Measurements from ENCODE around the gene AVL9. TPM values are rescaled to one million over a fixed set of nuclear protein-coding genes. Genes with fewer than 3 reads are reported as not detected.

The AVL9 gene
- total and polyA plus RNA-seq, 9 of the 15 experiments (the other 6 are each of a cell fraction or from before 2014, with no cell fraction given) = 6.4 to 66.2 (median 30.1) TPM

- TF ChIP-seq NR2F6 (CRISPR knock-in tag; IDR thresholded peaks at IDR 0.05) = no peak
- TF ChIP-seq STAT6 (CRISPR knock-in tag; IDR thresholded peaks at IDR 0.05) = no peak
- 0 out of 2 replicates have a peak, but pooled peaks have one; percentile 8 for TF ChIP-seq ATF7 (IDR thresholded peaks at IDR 0.05)
- peak; percentile 96 for TF ChIP-seq POLR2G (IDR thresholded peaks at IDR 0.05; ENCODE audit: low read depth, low read length)
- 0 out of 2 replicates have a peak, but pooled peaks have one; percentile 38 for TF ChIP-seq NFRKB (IDR thresholded peaks at IDR 0.05; ENCODE audit: low read depth)
- peak; percentile 23; the same call in 1 of the 2 replicates for TF ChIP-seq POLR2AphosphoS2 (IDR thresholded peaks at IDR 0.05; ENCODE audit: low read length)
- peak; percentile 91 for TF ChIP-seq KDM5B (IDR thresholded peaks at IDR 0.05; ENCODE audit: insufficient replicate concordance, low read depth, low read length)
- peak; percentile 87; the same call in 1 of the 2 replicates for TF ChIP-seq AFF4 (CRISPR knock-in tag; IDR thresholded peaks at IDR 0.05)
- TF ChIP-seq E2F6 (IDR thresholded peaks at IDR 0.05; ENCODE audit: borderline replicate concordance in 1 of 2, extremely low read depth in 1 of 2, insufficient read depth in 1 of 2, insufficient read length in 1 of 2, low read depth in 1 of 2, low read length in 1 of 2, poor library complexity in 1 of 2, severe bottlenecking in 1 of 2) = peak; percentile 64 to 80
- TF ChIP-seq TFE3 (CRISPR knock-in tag; IDR thresholded peaks at IDR 0.05) = peak; percentile 58
- no peak for TF ChIP-seq NR2C1 (IDR thresholded peaks at IDR 0.05)
- peak; percentile 23; the same call in 1 of the 2 replicates for TF ChIP-seq NR2C1 (tag; IDR thresholded peaks at IDR 0.05)
- peak; percentile 43 for TF ChIP-seq JUND (IDR thresholded peaks at IDR 0.05; ENCODE audit: borderline replicate concordance, low read depth, low read length)
- no peak for TF ChIP-seq JUND (tag; IDR thresholded peaks at IDR 0.05; ENCODE audit: borderline replicate concordance, low read depth, low read length)
- peak; percentile 89 for TF ChIP-seq RAD51 (IDR thresholded peaks at IDR 0.05; ENCODE audit: borderline replicate concordance, low read depth)
- TF ChIP-seq L3MBTL2 (IDR thresholded peaks at IDR 0.05) = peak; percentile 71; the same call in 1 of the 2 replicates
- TF ChIP-seq NCOA6 (IDR thresholded peaks at IDR 0.05) = no peak
- TF ChIP-seq ZNF354B (CRISPR knock-in tag; IDR thresholded peaks at IDR 0.05) = no peak
- no peak for TF ChIP-seq FOXA1 (IDR thresholded peaks at IDR 0.05; ENCODE audit: borderline replicate concordance)
Measured at GRCh38 chr7:32495298-32496051, at the start of gene AVL9 (continued).

Data from K562 (cell line).